WERI-Rb-1 (cell line): ENCODE results near the gene GALNT18.

Experiments
- DNase-seq: peaks from one replicate; pipeline ENCODE4 v3.0.0-alpha.2; 2020
- H3K27ac ChIP-seq: fragments of 250-450 bp; sonication (Bioruptor Pico); 2 replicates; pipeline ENCODE4 v1.5.1; 2020; ENCODE audit warnings: mild to moderate bottlenecking, moderate library complexity
- H3K27me3 ChIP-seq: fragments of 250-450 bp; sonication (Bioruptor Pico); 2 replicates; pipeline ENCODE4 v1.5.1; 2021; ENCODE audit warnings: mild to moderate bottlenecking, low read depth, moderate library complexity; ENCODE audit not compliant: insufficient read depth, severe bottlenecking
- H3K36me3 ChIP-seq: fragments of 250-450 bp; sonication (Bioruptor Pico); 2 replicates; pipeline ENCODE4 v1.5.1; 2020; ENCODE audit warnings: mild to moderate bottlenecking, moderate library complexity
- H3K4me3 ChIP-seq: 2 replicates; pipeline ENCODE4 v1.5.1; 2011; ENCODE audit warnings: low read depth, mild to moderate bottlenecking, control low read depth, low read length
- H3K9me3 ChIP-seq: fragments of 250-450 bp; sonication (Bioruptor Pico); 2 replicates; pipeline ENCODE4 v1.5.1; 2021; ENCODE audit warnings: mild to moderate bottlenecking, moderate library complexity; ENCODE audit not compliant: severe bottlenecking
- TF ChIP-seq, protein P1 (sequence below): IDR thresholded peaks from 2 replicates; pipeline ENCODE4 v1.5.1; 2011; ENCODE audit warnings: low read depth, mild to moderate bottlenecking, control low read depth, inconsistent platforms, low read length

Gene GALNT18

GRCh38 chr11:11247086-11247485 is 374.7 kb downstream of the GALNT18 start:
- Histone ChIP-seq H3K36me3 (no peaks in the 10 kb centered on the region), H3K4me3 (no peak overlapping the region), H3K9me3 (no peaks in the 10 kb centered on the region), H3K27ac (no peak overlapping the region), H3K27me3 (no peaks in the 10 kb centered on the region)
- TF ChIP-seq, protein P1, sequence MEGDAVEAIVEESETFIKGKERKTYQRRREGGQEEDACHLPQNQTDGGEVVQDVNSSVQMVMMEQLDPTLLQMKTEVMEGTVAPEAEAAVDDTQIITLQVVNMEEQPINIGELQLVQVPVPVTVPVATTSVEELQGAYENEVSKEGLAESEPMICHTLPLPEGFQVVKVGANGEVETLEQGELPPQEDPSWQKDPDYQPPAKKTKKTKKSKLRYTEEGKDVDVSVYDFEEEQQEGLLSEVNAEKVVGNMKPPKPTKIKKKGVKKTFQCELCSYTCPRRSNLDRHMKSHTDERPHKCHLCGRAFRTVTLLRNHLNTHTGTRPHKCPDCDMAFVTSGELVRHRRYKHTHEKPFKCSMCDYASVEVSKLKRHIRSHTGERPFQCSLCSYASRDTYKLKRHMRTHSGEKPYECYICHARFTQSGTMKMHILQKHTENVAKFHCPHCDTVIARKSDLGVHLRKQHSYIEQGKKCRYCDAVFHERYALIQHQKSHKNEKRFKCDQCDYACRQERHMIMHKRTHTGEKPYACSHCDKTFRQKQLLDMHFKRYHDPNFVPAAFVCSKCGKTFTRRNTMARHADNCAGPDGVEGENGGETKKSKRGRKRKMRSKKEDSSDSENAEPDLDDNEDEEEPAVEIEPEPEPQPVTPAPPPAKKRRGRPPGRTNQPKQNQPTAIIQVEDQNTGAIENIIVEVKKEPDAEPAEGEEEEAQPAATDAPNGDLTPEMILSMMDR: no peak
- DNase-seq: no peak

- no peak for DNase-seq
- Histone ChIP-seq H3K36me3 (no peaks in the 10 kb centered on the region), H3K4me3 (no peak overlapping the region), H3K27me3 (no peaks in the 10 kb centered on the region), H3K9me3 (no peaks in the 10 kb centered on the region), H3K27ac (no peak overlapping the region)
- TF ChIP-seq, protein P1: no peak
Observed at GRCh38 chr11:11246166-11246565, 375.6 kb downstream of the GALNT18 start.

GRCh38 chr11:11245453-11245852 is 376.4 kb downstream of the GALNT18 start:
- TF ChIP-seq, protein P1: no peak

GRCh38 chr11:11244470-11245080 is 377.2 kb downstream of the GALNT18 start:
- H3K27ac ChIP-seq: no peak overlapping the region
- H3K36me3 ChIP-seq: no peaks in the 10 kb centered on the region
- H3K4me3 ChIP-seq: no peak overlapping the region
- H3K9me3 ChIP-seq: no peaks in the 10 kb centered on the region
- no peak for DNase-seq
- TF ChIP-seq, protein P1: no peak
- no peaks in the 10 kb centered on the region for H3K27me3 ChIP-seq

More at GRCh38 chr11:11245453-11245852, 376.4 kb downstream of the GALNT18 start:
- DNase-seq: no peak
- no peak overlapping the region for H3K27ac ChIP-seq
- H3K36me3 ChIP-seq: no peaks in the 10 kb centered on the region
- H3K9me3 ChIP-seq: no peaks in the 10 kb centered on the region
- no peak overlapping the region for H3K4me3 ChIP-seq
- no peaks in the 10 kb centered on the region for H3K27me3 ChIP-seq

DNA sequence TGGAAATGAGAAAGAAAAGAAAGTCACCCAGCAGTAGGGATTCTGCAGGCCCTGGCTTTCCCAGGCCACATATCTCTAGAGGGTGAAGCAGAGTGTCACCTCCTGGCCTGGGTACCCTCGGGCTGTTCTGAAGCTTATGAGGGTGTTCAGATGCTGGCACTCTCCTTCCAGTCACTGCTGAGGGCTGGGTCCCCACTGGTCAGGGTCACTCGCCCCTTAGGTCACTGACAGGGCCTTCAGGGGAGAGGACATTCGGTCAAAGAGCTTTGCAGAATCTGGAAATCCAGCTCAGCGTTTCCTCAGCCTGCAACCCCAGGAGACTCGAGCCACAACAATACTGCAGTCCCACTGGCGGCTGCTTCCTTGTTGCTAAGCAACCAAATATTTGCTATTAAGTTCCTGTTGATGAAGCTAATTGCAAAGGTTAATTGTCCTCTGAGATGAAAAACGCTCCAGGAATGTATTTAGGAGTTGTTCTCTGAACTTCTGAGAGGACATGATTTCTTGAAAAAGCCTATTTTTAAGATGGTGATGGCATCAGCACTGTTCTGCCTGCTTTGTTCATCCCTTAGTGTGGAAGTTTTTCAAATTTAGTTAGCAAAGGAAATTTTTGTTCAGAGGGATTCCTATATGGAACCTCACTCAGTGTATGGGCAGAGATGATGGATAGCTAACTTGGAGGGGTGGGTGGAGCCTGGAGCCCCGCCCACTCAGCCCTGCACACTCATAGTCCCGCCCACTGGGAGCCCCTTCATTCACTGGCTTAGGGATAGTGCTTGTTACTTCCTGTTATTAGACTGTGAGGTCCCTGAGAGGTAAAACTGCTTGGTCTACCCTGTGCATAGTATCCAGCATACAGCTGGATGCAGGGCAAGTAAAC is 378.0 kb downstream of the GALNT18 start:
- no peaks in the 10 kb centered on the region for H3K27me3 ChIP-seq
- DNase-seq: no peak
- H3K36me3 ChIP-seq: no peaks in the 10 kb centered on the region
- H3K4me3 ChIP-seq: no peak overlapping the region
- H3K27ac ChIP-seq: no peak overlapping the region
- no peaks in the 10 kb centered on the region for H3K9me3 ChIP-seq
- TF ChIP-seq, protein P1: no peak
